ENCODE measurements around the gene LIMA1.
"Not testable (repeated sequence)": the region's sequence is repeated elsewhere in the genome, so short reads cannot be mapped to it uniquely, and the experiment has no call there.

Gene LIMA1

DNA sequence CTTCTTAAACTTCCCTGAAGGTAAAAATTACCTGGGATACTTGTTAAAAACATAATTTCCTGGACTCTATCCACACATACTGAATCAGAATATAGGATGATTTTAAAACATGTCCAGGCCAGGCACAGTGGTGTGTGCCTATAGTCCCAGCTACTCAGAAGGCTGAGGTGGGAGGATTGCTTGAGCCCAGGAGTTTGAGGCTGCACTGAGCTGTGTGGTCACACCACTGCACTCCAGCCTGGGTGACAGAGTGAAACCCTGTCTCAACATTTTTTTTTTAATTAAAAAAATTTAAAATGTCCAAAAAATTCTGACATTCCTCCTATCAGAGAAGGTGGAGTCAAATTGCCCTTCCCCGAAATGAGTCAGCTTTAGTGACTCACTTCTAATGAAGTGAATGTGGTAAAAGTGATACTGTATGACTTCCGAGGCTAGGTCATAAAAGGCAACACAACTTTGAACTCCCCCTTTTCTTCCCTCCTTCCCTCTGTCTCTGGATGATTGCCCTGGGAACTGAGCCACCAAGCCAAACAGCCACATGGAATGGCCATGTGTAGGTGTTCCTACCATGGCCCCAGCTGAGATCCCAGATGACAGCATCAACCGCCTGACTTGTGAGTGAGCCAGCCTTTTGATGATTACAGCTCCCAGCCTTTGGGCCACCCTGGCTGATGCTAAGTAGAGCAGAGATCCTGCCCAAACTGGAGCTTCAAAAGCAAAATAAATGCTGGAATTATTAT lies 36.3 kb downstream of the LIMA1 start:
- no peak for DNase-seq

DNA sequence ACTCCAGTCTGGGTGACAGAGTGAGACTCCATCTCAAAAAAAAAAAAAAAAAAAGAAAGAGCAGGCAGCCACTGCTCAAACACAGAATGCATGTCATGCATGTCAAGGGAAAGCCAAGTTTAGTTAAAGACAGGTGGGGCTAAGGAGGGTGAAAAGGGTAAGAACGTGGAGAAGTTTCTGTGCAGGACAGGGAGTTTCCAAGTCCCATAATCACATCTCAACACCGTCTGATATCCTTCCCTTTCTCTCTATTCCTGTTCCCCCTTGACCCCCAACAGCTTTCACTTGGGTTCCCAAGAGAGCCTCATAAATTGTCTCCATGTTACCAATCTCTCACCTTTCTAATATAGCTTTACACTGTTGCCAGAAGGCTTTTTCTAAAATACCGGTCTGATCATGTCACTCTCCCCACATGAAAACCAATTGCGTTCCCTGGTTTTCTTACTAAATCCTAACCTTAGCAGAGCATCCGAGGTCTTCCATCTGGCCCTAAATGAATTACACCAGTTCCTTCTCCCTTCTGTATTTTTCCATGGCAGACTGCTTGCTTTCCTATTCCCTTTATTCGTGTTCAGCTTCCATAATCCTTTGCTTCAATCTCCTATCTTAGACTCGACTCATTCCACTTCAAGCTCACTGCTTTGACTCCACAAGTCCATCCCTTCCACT lies 37.0 kb downstream of the LIMA1 start:
- DNase-seq = no peak

DNA sequence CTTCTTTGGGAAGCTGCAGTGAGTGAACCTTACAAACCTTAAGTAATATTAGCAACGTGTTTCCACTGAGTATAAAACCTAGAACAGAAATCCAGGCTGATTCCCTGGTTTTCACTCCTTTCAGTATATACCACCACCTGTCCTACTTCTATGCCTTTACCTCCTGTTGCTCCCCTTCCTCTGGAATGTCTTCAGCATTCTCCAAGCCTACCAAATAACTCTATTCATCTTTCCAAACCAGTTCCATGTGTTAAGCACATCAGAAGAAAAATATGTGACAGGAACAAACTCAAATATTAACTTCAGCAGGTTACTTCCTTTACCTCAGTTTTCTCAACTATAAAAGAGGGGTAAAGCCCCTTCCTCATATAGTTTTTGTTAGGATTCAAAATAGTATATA lies 39.8 kb downstream of the LIMA1 start:
- DNase-seq = no peak

DNA sequence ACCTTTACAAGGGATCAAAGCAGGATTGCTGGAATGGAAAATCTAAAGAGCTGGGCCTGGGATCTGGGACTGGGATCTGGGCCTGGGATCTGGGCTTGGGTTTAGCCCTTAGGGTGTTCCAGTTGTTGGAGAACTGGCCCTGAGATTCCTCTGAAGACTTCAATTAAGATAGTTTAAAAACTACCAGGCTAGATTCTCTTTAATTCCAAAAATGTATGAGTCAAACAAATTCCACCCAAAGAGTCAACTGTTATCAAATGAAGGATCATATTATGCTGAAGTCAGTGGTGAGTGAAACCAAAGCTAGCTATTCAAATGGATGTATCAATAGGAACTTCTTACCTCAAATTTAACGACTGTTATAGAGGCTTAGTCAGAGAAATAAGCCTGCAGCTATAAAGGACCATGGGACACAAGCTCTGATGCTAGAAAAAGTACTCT lies 40.5 kb downstream of the LIMA1 start:
- DNase-seq = no peak

DNA sequence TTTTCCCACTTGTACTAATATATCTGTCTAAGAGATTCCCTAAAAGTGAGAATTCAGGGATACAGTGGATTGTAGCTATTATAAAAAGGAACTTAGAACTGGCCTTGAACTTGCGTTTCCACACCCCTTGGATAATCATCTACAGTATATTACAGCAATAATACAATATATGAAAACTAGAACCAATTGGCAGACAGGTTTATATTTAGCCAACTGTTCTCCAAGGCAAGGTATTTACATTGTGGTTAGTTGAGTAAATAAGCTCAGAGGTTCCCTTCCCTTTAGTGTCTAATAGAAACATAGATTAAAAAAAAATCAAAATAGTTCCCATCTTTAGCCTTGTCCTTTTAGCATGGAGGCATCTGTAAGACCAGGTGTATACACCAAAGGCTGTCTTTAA lies 42.1 kb downstream of the LIMA1 start:
- DNase-seq = peak; percentile 21

DNA sequence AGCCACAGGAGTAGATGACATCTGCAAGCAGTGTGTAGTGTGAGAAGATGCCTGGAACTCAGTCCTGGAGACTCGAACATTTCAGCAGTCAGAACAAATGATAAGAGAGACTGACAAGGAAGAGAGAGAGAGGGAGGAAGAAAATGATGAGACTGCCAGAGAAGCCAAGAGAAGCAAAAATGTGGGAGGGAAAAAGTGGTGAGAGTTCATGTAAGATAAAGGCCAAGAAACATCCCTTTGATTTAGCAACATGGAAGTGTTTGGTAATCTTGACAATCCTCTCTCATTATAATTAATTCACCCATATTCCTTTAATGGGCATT lies 42.6 kb downstream of the LIMA1 start:
- DNase-seq = no peak

DNA sequence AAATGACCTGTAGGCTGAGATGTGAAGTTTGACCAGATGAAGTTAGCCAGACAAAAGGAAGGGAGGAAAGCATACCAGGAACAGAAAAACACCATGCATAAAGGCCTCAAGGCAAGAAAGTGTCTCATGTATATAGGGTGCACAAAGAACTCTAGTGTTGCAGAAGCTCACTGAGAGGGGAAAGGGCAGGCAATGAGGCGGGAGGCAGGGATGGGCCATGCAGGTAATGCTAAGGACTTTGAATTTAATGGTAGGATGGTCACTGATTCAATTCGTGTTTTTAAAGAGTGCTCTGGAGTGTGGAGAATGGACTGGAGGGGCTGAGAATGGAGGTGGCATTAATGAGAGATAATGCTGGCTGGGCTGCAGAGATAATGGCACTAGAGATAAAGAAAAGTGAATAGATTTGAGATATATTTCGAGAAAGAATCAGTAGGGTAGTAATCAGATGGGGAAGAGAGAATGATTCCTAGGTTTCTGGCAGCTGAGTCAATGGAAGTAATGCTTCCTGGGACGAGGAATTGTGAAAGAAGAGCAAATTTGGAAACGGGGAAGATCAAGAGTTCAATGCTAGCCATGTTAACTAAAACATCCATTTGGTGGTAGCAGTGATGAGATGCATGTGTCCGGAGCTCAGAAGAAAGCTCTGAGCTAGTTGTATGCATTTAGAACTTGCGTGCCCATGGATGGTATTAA lies 43.1 kb downstream of the LIMA1 start:
- DNase-seq = no peak

DNA sequence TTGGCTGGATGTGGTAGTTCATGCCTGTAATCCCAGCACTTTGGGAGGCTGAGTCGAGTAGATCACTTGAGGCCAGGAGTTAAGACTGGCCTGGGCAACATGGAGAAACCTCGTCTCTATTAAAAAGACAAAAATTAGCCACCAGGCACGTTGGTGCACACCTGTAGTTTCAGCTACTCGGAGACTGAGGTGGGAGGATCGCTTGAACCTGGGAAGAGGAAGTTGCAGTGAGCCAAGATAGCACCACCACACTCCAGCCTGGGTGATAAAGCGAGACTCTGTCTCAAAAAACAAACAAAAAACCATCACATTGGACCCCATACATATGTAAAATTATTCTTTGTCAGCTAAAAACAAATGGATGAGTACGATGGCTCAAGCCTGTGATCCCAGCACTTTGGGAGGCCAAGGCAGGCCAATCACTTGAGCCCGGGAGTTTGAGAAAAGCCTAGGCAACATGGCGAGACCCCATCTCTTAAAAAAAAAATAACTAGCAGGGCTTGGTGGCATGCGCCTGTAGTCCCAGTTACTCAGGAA lies 43.9 kb downstream of the LIMA1 start:
- DNase-seq = no peak

DNA sequence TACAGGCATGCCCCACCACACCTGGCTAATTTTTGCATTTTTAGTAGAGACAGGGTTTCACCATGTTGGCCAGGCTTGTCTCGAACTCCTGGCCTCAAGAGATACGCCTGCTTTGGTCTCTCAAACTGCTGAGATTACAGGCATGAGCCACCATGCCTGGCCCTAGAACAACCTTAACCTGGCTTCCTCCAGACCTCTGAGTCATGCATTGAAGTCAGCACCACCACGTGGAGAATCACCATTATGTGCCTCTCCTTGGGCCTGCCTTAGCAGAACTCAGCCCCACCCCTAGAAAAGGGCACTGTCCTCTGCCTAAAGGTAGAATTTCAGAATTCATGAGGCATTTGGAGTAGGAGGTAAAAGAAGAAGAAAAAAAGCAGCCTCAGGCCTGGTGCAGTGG lies 49.0 kb downstream of the LIMA1 start:
- no peak for DNase-seq

DNA sequence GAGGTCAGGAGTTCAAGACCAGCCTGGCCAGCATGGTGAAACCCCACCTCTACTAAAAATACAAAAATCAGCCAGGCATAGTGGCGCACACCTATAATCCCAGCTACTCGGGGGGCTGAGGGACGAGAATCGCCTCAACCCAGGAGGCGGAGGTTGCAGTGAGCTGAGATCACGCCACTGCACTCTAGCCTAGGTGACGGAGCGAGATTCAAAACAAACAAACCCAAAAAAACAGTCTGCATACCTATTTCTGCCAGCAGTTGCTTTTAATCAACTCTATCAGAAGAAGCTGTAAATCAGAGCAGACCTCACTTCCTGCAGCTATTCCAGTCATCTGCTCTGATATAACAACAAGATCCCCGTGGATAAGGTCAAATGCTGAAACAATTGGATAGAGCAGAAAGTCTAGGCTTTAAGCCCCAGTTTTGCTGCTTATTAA lies 50.5 kb downstream of the LIMA1 start:
- DNase-seq = no peak

DNA sequence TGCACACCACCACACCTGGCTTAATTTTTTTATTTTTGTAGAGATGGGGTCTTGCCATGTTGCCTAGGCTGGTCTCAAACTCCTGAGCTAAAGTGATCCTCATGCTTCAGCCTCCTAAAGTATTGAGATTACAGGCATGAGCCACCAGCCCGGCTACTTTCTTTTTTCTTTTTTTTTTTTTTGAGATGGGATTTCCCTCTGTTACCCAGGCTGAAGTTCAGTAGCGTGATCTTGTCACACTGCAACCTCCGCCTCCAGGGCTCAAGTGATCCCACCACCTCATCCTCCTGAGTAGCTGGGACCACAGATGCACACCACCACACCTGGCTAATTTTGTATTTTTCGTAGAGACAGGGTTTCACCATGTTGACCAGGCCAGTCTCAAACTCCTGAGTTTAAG lies 51.1 kb downstream of the LIMA1 start:
- DNase-seq = no peak

DNA sequence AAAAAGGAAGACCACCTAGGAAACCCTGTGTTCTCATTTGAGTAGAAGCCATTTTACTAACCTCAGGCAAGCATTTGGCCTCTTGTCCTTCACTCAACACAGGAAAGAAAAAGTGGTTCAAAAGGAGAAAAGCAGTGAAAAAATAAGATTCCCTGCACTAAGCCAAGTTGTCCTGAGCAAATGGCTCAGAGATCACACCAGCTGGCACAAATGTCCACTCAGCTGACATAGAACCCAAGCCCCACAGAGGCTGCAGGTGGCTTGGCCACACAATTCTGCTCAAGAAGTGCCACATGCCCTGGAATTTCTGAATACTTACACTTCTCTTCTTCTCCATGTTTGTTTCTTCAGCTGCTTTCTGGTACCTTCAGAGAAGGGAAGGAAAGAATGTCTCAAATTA lies 52.0 kb downstream of the LIMA1 start:
- no peak for DNase-seq

DNA sequence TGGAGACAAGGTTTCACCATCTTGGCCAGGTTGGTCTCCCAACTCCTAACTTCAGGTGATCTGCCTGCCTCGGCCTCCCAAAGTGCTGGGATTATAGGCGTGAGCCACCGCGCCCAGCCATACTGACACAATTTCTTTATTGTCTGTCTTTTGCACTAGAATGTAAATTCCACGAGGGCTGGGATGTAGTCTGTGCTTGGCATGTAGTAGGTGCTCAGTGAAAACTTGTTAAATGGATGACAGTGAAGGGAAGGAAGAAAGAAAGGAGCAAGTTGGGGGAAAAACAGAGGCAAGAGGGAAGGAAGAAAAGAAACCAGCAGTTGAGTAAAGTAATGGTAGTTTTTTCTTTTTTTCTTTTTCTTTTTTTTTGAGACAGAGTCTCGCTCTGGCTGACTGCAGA lies 53.1 kb downstream of the LIMA1 start:
- DNase-seq = no peak

DNA sequence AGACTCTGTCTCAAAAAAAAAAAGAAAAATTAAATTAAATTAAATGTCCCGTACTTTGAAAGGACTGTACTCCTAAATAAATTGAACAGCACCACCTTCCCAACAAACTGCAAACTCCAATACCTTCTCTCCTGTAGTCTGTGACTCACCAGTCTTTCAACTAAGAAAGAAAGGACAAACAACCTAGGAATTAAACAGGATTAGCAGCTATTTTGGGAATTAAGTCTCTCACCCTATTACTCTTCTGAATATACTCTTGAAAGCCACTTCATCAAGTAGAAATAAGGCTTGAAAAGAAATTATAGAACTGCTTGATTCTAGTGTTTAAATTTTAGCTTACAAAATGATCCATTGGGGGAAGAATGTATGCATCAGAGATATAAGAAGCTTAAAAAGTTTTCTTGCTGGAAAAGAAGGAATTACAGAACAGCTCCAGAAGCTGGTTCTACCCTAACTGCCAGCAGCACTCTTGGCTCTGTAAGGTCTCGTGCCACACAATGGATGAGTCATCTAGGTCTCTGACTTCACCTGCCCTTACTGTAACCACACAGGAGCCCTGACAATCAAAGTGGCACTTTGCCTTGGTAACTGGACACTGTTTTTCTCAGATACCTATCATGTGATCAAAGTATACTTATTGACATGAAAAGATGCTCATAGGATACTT lies 59.2 kb downstream of the LIMA1 start:
- peak; percentile 87 for DNase-seq

DNA sequence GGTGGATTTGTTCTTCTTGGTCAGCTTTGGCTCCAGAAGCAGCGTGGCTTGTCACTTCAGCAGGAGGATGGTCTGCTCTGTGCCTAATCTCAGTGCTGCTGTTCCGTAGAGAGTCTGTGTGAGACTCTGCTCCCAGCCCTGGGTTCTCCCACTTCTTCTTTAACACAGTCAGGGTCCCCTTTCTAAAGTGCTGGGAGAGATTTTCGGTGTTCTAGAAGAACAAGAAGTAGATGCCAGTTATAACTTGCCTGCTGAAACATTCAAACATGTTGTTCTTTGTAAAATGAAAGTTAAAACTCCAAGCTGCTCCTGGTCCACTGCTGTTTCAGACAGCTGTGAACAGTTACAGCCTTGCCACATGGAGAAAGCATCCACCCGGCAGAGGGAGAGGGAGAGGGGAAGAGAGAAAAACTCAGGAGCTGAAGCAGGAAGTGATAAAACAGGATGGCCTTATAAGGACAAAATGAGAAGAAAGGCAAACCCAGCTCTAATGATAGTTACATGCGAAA lies 61.0 kb downstream of the LIMA1 start:
- peak; percentile 43 for DNase-seq

DNA sequence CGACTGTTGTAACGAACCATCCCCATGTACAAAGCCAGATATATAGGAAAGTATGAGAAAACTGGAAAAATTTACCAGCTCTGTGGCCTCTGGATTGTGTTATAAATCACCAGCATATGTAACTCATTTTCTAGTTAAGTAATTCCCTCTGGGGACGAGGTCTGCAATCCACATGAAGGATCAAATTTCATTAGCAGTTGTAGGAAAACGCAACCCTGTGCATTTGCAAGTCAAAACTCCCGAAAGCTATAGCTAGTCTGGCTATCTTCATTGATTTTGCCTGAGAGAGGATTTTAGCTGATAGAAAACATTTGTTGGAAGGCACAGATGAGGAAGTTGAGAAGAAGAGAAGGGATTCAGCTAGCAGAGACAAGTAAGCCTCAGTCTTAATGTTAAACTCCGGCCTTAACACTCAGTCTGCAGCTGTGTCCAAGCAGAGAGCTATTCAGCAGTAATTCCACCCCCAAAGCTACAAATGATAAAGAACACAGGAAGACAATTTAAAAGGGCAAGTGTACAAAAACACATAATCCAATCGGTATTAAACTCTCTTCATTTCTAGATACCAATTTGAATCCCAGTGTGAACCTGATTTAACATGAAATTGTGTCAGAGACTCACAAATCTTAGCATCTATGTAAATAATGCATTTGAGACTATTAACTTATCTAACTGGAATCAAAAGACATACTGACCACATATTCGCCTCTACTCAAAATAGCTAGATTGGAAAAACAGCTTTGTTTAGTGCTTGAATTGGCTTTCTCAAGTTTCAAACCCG lies 61.9 kb downstream of the LIMA1 start:
- no peak for DNase-seq

DNA sequence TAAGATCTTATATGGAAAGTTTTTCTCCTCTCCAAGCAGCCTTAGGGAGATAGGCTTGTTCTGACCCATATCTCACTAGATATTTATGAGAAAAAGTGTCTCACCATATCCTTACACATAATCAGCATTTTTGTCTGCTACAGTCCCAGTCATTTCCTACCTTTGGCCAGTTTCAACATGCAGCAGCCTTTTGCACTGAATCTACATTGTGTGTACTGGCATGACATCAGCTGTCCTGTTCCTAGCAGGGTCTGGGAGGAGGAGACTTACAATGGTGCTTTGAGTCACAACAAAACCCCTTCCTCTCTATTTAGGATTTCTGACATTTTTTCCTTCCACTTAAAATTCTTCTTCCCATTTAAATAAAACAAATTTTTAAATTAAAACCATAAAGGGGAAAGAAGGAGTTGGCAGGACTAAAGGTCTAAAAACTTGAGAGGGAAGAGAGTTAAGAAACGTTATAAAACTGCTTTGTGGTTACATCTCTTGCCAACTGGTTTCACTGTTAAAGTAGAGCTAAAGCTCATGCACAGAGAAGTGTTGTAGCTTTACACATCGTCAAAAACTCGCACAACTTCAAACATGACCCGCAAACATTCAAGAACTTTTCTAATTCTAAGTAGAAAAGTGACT lies 62.8 kb downstream of the LIMA1 start:
- no peak for DNase-seq

DNA sequence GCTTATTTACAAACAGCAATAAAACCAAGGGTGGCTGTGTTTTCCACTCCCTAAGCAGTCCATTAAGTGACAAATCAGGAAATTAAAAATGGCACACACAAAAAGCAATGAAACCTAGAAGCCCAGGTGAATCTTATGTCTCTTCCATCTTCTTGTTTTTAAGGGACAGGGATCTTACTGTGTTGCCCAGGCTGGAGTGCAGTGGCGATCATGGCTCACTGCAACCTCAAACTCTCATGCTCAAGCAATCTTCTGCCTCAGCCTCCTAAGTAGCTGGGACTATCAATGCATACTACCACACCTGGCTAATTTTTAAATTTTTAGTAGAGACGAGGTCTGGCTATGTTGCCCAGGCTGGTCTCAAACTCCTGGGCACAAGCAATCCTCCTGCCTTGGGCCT lies 63.8 kb downstream of the LIMA1 start:
- no peak for DNase-seq

DNA sequence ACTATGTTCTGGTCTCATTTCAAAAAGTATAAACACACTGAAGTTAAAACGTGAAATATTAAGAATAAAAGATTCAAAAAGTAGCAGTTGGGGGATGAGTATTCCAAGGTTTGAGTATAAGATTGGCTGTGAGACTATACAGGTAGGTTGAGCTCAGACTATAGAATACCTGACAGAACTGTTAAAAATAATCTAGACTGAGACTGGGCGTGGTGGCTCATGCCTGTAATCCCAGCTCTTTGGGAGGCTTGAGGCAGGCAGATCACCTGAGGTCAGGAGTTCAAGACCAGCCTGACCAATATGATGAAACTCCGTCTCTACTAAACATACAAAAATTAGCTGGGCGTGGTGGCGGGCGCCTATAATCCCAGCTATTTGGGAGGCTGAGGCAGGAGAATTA lies 64.3 kb downstream of the LIMA1 start:
- DNase-seq = not testable (repeated sequence)

DNA sequence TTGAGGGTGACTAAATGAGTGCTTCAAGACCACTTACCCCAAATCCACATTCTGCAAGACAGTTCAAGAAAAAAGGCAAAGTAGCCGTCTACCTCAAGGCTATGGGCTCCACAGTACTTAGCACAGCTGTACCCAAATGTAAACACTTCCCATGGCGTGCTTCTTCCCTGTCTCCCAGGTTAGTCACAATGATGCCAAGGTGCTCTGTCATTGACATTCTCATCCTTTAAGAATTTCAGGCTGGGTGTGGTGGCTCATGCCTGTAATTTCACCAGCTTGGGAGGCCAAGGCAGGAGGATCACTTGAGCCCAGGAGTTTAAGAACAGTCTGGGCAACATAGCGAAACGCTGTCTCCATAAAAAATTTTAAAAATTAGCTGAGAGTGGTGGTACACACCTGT lies 64.9 kb downstream of the LIMA1 start:
- DNase-seq = no peak

DNA sequence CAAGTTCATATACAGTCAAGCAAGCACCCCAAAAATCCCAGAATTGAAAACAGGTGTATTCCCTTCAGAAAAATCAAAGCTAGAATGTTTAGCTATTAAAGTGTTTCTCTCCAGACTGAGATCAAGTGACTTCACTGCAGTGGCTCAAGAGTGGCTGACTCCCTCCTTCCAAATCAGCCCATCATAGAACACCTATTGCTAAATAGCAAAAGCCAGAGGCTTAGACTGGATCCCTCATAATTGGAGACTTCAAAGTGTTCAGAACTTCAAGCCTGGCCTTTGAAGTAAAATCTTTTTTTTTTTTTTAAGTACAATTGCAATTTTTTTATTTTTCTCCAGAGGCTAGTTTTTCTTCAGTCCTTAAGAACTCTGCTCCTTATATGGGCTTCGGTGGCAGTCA lies 66.1 kb downstream of the LIMA1 start:
- no peak for DNase-seq

DNA sequence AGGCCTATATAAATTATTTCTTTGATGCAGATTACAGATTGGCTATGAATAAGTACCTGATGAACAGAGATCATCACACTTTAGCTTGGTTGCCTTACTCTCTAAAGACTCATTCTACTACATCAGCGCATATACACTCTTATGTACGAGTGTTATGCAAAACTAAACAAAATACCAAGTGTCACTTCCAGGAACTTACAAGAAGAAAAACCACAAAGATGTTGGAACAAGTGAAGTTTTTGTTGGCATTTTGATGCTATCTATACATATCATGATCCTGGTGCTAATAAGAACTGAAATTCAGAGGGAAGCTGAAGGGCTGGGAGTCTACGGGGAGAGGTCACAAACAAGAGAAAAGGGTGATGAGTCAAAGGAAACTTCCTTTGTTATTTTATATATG lies 68.3 kb downstream of the LIMA1 start:
- DNase-seq = no peak

Data from NCI-H774 (cell line).